GM19438 (cell line): ENCODE data around the gene N4BP2.

Experiments
- ATAC-seq: cut with Tn5 transposase; IDR thresholded peaks from one replicate; pipeline ENCODE4 v1.9.1; 2021; ENCODE audit warnings: low read depth; ENCODE audit not compliant: unreplicated experiment

Gene N4BP2

DNA sequence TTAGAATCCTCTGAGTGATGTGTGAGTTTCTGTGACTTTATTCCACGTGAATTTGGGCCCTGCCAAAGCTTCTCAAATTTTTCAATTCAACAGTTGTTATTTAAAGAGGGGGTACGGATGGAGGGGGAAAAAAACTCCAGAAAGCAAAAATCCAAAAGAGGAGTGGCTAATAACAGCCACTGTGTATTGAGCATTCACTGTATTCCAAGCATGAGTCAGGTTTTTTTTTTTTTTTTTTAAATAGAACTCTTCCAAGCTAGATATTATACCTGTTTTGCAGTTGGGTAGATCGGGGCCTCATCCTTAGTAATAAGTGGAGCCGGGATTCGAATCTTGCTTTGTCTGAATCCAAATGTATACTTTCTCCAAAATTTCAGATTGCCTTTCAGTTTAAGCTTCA is 133.8 kb downstream of the N4BP2 start:
- ATAC-seq: no peak

DNA sequence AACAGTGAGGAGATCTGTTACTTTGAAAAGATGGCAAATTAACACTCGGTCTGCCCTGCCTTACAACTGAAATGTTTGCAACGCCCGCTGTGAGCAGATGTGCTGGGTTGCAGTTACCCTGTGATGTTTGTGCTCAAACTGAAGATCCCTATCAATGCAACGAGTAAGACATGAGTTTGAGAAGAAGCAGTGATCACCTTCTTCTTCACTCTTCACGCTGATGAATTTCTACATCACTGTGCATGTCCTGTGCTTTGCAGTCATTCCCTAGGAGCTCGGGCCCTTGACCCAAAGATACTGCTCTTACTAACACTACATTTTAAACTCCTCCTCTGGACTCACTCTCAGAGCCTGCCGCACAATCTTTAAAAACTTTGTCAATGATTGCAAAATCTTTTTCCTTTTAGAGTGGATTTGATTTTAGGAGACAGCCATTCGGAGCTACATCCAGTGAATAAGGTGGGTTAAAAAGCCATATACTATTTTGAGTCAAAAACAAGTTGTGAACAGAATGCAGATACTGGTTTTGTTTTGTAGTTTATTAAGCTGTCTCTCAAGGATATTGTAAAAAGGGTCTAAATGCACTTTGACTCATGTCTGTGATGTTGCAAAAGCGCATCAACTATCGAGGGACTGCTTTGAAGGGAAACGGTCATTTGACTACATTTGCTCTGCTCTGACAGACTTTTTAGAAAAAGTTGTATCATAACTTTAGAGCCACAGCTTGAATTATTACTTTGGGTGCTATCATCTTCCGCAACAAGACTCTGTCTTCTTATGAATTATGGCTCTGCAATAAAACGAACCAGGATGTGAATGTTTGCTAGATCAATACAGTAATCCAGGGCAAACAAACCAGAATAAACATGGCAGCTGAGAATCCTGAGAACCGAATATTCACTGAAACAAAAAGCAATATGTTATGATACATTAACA is 134.5 kb downstream of the N4BP2 start:
- ATAC-seq: no peak

DNA sequence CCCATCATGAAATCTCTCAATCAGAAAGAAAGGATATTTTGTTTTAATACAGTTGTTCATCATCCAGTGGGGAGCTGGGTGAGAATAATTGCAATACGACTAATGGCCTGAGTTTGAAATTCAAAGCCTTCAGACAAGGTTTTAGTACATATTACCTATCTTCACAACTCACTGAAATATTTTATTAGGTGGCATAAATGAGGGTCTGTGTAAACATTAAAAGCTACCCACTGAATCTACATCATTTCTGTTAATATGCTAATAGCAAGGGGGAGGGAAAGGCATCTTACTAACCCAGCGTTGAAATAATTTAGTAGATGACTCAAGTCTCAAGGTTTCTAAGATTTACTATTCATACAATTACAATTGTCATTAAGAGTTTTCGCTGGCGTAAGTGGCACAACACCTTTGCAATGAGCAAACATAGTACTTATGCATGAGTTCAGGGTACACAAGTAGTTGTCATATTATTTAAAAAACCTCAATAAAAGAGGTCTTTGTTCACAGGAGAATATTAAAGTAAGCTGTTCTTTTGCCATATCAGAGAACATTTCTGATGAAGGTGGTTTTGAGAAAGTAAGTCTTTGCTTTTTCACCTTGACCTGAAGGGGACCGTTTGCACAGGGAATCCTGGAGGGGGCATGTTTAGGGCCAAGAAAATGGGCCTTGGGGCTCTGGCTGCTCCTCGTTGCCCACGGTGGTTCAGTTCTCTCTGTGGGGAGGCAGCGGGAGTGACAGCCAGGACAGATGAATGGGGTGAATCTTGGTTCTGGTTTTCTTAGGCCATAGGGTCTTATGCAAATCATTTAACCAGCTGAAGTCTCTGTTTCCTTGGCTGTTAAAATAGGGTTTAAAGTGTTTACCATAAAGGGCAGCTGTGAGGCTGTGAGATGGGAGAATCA is 135.7 kb downstream of the N4BP2 start:
- ATAC-seq: peak; percentile 46

DNA sequence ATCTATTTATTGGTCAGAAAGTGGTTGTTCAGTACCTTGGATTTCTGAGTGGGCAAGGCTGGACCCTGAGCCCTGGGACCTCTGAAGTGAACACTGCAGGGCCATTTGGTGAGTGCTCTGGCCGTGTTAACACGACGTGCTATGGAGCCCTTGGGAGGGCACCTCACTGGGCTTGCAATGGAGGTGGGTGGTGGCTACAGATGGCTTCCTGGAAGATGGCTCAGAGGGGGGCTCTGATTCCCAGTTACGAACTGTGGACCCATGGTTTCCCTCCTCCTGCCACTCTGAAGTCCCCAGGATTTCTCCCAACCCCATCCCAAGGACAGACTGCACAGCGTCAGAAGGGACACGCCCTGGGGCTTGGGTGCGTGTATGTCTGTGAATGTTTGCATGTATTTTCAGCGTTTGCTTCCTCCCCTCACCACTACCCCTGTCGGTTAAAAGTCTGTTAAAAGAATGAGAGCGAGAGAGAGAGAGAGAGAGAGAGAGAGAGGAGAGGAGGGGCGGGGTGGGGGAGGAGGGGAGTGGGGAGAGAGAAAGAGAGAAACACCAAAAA is 136.4 kb downstream of the N4BP2 start:
- ATAC-seq: peak; percentile 40

DNA sequence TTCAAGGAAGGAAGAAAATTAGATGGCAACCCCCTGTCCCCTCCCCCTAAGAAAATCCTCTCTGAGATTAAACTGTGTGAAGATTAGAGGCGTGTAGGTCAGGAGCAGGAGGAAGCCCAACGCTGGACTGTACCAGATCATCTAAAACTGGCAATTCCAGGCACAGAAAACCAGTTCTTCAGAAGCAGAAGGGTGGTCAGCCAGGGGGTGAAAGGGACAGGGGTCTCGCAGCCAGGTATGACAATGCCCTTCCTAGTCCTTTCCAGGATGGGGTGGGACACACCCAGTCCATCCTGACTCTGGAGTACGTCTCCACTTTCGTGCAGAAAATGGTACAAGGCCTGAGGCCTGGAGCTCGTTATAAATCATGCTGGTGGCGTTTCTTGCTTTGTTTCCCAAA is 136.9 kb downstream of the N4BP2 start:
- no peak for ATAC-seq

DNA sequence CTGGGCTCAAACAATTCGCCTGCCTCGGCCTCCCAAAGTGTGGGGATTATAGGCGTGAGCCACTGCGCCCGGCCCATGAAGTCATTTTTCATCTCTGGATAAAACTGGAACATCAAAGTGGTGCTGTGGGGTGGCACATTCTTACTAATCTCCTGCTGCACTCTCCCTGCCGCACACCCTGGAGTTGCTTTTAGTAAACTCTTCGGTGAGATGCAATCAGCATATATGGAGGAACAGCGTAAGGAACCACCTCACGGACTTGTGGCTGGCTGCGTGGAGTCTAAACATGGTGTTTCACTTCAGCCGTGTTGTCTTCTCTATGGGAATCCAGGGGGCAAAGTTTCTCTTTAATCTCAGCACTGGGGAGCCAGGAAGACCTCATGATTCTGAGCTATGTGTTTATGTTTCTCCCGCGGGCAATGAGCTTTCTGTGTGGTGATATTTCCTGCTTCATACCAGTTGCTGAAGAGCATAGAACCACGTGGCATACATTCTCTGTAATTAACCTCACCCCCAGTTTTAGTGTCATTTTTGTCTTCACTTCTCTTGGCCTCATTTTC is 138.0 kb downstream of the N4BP2 start:
- ATAC-seq: no peak

DNA sequence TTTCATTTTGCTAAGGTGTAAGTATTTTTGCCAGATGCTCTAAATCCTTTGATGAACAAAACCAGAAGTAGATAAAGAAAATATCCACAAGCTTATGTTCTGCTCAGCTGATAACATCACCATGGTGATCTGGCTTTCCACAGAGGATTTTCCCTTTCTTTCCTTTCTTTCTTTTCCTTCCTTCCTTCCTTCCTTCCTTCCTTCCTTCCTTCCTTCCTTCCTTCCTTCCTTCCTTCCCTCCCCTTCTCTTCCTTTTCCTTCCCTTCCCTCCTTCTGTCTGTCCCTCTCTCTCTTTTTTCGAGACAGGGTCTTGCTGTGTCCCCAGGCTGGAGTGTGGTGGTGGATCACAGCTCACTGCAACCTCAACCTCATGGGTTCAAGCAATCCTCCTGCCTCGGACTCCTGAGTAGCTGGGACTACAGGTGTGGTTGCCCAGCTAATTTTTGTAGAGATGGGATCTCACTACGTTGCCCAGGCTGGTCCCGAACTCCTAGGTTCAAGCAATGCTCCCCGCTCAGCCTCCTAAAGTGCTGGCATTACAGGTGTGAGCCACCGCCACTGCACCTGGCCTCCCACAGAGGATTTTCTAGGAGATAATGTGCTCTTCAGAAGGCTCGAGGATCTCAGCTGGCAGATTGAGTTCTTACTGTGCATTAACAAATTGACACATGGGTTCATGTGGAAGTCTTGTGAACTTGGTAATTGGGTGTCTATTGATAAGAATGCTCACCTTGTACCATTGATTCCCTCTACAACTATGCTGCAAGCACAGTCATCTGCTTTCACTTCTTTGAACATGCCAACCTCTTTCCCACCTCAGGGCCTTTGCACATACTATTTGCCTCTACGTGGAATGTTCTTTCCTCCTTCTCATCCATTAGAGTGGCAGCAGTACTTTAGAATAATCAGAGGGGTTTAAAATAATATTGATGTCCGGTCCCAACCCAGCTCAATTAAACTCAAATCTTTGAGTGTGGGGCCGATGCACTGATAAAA is 138.8 kb downstream of the N4BP2 start:
- no peak for ATAC-seq

DNA sequence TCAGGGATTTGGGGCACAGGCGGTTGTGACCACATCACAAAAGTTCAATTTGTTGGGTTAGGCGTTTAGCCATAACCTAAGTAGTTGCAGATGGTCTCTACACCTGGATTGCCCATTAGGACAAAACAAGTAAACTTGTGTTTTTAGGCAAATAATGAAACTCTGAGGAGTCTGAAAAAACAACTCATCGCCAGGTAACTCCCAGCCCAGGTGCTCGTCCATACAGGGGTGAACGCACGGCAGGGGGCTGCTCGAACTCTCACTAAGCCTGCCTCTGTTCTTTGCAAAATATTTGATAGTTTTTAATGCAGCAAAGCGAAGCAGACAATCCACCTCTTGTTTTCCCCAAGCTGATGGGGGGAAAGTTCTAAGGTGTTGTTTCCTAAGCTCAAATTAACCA is 139.6 kb downstream of the N4BP2 start:
- ATAC-seq: no peak

DNA sequence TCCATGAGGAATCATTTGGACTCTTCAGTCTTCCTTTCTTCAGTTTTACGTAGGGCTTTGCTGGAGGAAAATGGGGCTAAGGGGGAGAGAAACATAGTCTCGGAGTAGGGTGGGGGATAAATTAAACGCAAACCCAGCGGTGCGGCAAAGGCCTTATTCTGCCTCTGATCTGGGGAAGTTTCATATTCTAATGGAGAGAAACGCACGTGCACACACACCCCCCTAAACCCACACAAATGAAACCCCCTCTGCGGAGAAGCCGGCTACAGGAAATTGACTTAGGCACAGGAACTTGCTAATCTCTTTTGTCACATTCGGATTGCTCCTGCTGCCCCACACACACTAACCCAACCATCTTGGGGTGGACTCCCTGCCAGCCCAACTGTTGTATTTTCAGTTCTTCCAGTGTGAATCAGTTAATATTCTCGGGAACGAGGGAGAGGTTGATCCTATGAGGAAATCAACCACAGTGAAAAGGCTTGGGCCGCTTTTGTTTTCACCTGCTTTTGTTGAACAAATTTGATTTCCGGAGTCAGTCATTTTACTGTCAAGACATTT is 140.2 kb downstream of the N4BP2 start, which contains the start of gene RHOH:
Gene RHOH, plus strand, starts transcription at position 308 of the 558 bp plus-strand sequence. CDS start 46,356 bp downstream, outside the sequence.
- ATAC-seq: no peak

DNA sequence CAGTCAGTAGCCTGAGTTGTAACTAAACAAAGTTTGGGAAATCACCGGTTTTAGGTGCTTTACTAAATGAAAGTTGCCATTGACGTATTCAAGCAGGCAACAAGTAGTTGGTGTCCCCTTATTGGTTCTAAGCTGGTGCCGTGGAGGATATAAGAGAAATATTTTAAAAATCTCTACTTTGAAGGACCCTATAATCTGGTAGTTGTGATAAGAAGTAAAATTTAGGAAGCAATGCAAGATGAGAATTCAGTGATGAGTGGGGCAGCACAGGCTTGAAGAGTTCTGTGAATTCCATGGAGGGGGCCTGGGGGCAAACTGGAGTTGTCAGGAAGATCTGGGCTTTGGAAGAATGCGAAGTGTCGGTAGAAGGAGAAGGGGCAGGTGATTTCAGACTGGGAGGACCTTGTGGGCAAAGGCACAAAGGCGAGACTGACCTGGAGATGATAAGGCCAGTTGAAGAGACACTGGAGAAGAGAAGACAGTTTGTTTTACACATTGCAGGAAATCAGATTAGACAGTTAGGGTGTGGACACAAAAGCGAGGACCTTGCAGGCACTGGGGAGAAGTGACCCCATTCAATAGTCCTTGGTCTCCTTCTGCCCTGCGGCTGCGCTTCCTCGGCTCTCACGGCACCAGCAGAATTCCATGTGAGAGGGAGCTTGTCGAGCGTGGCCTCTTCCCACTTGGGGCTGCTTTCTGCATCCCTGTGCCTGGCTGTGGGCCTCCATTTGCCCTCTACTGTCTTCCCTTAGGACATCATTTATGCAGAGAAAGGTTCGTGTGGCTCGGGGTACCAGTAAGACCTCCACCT is 141.4 kb downstream of the N4BP2 start:
- no peak for ATAC-seq

DNA sequence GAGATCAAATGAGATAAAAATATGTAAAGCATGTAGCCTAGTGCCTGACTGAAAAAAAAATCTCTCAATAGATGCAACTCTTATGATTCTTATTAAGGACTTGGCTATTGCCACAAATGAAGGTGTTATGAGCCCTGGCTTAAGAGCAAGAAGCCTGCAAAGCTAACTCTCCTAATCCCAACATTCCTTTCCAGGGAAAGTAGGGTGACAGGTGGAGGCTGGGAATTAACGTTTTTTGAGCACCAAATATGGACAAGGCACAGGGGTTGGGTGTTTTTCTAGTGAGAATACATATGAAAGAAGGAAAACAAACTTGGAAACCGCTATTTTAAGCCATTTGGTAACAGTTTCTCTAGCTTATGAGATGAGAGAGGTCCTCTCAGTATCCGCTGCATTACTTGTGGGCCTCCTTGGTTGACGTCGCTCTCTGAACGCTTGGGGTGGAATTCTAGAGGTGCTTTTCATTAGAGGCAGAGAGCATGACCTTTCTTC is 142.6 kb downstream of the N4BP2 start:
- no peak for ATAC-seq

DNA sequence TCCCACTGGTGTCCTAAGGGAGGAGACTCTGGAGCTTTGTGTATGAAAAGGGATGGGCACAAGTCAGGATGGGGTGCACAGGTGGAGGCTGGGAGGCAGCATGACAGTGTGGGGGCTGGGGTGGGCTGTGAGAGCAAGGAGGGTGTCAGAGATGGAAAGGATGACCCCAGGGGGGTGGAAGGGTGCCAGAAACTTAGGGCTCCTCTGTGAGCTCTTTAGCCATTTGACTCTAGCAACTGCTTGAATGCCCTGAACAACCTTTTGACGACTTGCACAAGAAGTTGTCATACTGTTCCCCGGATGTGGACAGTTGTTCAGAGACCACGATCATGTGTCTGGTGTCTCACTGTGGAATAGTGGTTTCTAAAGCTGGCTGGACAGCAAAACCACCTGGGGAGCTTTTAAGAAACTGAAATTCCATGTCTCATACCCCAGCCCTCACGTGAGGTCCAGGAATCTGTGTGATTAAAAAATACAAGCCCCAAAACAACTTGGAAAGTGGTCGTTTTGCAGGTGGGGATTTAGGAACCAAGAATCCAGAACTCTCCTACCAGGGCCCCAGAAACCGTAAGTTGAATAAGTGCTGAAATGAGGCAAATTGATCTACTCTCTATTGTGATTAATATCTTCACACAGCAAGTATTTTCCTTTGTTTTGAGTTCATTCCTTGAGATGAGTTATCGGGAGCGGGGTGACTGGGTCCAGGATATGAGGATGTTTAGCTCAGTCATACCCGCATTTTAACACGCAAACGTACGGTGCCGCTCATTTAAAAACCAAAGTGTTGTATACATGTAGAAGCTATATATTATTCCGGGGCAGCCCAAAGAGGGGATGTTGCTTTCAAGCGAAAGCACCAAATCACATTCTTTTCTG is 143.6 kb downstream of the N4BP2 start:
- ATAC-seq: peak; percentile 49

DNA sequence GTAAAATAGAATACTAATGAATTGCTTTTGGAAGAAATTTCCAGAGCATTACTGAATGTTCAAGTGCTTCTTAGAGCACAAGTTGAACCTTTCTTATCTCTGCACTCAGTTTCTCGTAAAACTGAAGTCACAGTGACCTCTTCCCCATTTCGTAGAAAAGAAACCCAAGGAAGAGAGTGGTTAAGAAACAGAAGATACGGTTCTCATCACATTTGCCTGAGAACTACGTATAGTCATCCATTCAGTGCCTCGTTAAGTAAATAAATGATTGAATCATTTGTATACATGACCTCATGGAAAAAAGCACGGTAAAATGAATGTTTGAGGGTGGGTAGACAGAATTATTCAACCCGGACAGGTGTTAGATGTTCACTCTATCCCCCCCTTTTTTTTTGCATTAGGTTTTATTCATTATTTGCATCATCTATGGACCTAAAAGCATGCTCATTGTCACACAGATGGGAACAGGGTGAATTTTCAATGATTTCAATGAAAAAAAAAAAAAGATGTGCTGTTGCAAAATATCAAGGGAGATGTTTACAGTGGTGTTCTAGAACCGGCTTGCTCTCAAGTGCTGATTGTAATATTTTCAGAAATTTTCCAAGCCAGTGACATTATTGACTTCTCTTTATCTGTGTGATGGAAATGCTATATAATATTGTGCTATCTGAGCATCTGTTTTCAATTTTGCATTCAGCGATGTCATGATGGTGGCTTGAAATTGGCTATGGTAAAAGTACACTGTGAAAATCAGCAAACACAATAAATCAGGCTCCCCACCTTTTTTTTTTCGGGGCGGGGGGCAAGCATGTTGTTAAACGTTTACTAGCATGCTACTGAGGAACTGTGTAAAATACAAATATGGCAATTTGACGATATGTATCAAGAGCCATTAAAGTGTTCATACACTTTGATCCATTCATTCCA is 144.5 kb downstream of the N4BP2 start:
- ATAC-seq: no peak

DNA sequence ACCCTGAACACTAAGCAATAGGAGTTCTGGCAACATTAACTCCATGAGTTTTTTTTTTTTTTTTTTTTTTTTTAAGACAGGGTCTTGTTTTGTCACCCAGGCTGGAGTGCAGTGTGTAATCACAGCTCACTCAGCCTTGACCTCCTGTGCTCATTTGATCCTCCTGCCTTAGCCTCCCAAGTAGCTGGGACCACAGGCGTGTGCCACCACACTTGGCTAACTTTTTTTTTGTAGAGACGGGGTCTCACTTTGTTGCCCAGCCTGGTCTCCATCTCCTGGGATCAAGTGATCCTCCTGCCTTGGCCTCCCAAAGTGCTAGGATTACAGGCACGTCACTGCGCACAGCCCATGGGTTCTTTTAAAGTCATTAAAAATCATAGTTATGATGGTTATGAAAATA is 145.2 kb downstream of the N4BP2 start:
- no peak for ATAC-seq

DNA sequence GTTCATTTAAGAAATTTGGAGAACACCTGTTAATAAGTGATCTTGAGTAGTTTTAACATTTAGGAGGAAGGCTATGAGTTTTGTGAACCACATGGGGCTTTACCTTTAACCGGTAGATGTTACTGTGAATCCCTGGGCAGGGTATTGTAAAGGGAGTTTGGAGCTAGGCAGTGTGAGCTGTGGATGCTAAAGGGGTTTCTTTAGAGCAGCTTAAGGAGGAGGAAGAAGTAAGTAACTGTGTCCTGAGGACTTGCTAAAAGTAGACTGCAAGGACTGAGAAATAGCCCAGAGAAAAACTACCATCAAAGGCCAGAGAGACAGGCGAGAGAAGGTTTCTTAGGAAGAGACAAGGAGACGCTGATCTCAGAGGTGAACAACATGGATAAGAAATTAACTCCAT is 145.8 kb downstream of the N4BP2 start:
- no peak for ATAC-seq
